ENCODE results near the gene COL5A2.
A peak's percentile ranks its signal among the peaks of the same experiment; 100 is the strongest.

Gene COL5A2

DNA sequence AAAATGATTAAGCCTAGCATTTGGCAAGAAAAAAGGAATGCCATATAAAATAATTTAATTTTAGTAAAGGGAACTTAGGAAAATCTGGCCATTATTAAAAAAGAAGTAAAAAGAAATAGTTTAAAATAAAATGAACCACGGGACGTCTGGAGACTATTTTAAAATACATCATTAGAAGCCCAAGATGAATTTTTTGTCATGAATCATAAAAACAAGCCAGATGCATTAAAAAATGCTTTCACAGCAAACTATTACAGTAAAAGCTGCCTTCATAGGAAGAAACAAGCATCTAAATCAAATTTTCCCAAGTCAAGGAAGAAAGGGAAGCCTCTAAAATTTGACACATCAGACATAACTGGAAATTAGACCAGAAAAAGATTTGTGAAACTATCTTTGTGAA lies 33.0 kb downstream of the COL5A2 start:
- in situ Hi-C loops (cut with HindIII; ENCODE audit: low sequenced_read_pairs) = no loop called here
- DNase-seq (ENCODE audit: low read depth, low spot score) = no peak

DNA sequence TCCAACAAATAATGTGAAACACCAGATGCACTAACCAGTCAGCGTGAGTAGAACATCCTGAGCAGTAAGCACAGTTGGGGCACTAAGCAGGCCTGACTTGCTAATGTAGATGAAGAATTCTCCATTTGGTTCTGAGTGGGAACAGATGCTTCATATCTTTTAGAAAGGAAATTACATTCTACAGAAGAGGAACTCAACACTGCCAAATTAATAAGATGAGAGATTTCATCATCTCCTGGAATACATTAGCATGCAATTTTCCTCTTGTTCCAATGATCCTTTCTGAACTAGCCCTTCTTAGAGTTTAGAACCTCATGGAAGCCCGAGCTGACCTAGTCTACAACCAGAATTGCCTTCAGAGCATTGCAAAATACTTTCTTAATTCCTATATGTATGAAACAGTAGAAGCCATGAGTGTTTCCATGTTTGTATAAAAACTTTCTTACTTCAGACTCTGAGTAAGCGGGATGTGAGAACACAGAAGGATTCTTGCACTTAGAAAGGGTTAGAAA lies 34.8 kb downstream of the COL5A2 start:
- TF ChIP-seq, protein P1, sequence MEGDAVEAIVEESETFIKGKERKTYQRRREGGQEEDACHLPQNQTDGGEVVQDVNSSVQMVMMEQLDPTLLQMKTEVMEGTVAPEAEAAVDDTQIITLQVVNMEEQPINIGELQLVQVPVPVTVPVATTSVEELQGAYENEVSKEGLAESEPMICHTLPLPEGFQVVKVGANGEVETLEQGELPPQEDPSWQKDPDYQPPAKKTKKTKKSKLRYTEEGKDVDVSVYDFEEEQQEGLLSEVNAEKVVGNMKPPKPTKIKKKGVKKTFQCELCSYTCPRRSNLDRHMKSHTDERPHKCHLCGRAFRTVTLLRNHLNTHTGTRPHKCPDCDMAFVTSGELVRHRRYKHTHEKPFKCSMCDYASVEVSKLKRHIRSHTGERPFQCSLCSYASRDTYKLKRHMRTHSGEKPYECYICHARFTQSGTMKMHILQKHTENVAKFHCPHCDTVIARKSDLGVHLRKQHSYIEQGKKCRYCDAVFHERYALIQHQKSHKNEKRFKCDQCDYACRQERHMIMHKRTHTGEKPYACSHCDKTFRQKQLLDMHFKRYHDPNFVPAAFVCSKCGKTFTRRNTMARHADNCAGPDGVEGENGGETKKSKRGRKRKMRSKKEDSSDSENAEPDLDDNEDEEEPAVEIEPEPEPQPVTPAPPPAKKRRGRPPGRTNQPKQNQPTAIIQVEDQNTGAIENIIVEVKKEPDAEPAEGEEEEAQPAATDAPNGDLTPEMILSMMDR (IDR thresholded peaks at IDR 0.05; ENCODE audit: low read depth, low read length) = no peak
- H3K4me3 ChIP-seq (ENCODE audit: low read depth, low read length) = no peak overlapping the region
- DNase-seq (ENCODE audit: low read depth, low spot score) = no peak
- in situ Hi-C loops (cut with HindIII; ENCODE audit: low sequenced_read_pairs) = no loop called here

More for the DNA sequence above, 33.0 kb downstream of the COL5A2 start:
- TF ChIP-seq, protein P1 (IDR thresholded peaks at IDR 0.05; ENCODE audit: low read depth, low read length) = no peak
- no peak overlapping the region for H3K4me3 ChIP-seq (ENCODE audit: low read depth, low read length)

DNA sequence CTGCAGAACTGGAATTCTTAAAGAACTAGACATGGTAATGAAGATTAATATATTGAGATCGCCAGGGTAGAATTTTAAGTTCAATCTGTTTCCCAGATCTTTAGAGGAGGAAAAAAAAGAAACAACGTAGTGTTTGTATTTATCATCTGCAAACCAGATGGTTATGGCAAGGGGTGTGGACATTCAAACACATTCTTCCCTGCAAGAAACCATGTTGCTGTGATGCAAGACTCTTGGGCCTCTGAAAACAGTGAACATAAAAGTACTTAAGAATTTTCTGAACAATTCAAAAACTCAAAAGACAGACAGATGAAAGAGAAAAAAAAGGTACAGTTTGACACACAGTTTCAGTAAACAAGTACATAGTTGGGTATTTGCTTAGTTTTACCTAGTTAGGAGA lies 35.6 kb downstream of the COL5A2 start:
- TF ChIP-seq, protein P1 (IDR thresholded peaks at IDR 0.05; ENCODE audit: low read depth, low read length) = no peak
- in situ Hi-C loops (cut with HindIII; ENCODE audit: low sequenced_read_pairs) = no loop called here
- H3K4me3 ChIP-seq (ENCODE audit: low read depth, low read length) = no peak overlapping the region
- DNase-seq (ENCODE audit: low read depth, low spot score) = peak; percentile 58

DNA sequence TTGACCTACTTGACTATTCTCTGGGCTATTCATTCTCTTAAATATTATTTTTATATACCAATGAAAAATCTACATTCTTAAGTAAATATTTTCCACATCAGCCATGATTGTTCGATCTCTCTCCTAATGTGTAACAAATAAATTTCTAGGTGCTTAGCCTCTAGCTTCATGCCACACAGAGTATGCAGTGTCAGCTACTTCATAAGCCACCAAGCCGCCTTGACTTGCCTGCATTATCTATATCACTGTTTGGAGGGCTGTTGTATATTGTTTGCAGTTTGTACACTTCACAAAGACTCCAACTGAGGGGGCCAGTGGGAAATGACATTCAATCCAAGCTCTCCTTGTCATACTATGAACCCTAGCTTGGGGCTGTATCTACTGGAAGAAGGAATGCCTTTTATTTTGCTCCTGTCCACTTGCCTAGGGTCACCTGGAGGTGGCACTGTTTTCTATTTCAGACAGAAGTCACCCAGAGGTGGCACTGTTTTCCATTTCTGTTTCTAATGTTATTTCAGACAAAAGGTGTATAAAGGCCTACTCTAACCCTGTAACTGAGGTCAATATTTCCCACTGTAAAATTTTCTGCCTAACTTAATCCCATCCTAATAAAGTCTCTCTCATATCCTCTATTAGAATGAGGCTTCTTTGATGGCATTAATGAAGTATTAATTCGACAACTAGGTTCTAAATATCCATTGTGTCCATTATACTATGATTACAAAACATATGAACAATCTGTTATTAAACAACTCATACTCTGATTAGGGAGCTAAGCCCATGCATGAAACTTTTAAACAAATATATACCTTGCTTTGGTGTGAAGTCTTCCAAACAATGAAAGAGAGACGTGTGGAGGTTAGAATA lies 36.4 kb downstream of the COL5A2 start:
- no peak overlapping the region for H3K4me3 ChIP-seq (ENCODE audit: low read depth, low read length)
- TF ChIP-seq, protein P1 (IDR thresholded peaks at IDR 0.05; ENCODE audit: low read depth, low read length) = peak; percentile 59
- in situ Hi-C loops (cut with HindIII; ENCODE audit: low sequenced_read_pairs) = no loop called here
- DNase-seq (ENCODE audit: low read depth, low spot score) = no peak

DNA sequence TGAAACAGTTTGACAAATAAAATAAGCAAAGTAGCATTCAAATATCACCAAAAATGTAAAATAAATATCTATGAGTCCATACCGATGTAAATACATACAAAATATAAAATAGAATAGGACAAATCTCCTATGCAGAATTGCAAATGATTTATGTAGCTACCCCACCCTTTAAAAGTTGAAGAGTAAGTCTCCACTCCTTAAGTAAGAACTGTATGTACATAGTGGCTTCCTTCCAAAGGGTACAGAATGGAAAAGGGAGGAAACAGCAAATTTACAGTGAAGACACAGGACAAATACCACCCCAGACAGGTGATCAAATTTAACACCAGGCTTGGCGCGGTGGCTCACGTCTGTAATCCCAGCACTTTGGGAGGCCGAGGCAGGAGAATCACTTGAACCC lies 40.8 kb downstream of the COL5A2 start:
- in situ Hi-C loops (cut with HindIII; ENCODE audit: low sequenced_read_pairs) = no loop called here
- TF ChIP-seq, protein P1 (IDR thresholded peaks at IDR 0.05; ENCODE audit: low read depth, low read length) = no peak
- no peak overlapping the region for H3K4me3 ChIP-seq (ENCODE audit: low read depth, low read length)
- DNase-seq (ENCODE audit: low read depth, low spot score) = no peak

DNA sequence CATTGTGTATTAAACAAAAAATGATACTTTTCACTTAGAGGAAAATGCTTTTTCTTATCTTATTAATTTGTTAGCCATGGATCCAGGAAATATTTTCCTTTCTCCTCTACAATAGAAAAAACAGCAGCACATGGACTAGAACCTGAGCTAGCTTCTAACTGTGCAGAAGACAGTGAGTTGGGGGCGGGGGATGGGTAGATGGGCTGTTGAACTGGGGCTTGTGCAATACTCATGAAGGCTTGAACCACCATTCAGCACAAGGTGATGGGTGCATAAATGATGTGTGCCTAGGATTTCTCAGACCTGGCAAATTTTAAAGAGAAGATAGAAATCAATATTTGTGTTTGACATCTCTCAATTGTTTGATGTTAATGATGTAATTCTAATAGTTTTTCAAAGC lies 42.0 kb downstream of the COL5A2 start:
- TF ChIP-seq, protein P1 (IDR thresholded peaks at IDR 0.05; ENCODE audit: low read depth, low read length) = no peak
- no peak overlapping the region for H3K4me3 ChIP-seq (ENCODE audit: low read depth, low read length)
- in situ Hi-C loops (cut with HindIII; ENCODE audit: low sequenced_read_pairs) = no loop called here
- DNase-seq (ENCODE audit: low read depth, low spot score) = no peak

All from astrocyte of the spinal cord (primary cell).